Large intestine (tissue), 3 donors: ENCODE results near the gene MGA. TPM values are rescaled to one million over a fixed set of nuclear protein-coding genes. Genes with fewer than 3 reads are reported as not detected.

Source experiments
- DNase-seq, 2 donors: peaks; one replicate each; pipeline versions ENCODE4 v3.0.0 to v3.0.0-alpha.2; 2013
- H3K27ac ChIP-seq: one replicate; pipeline ENCODE4 v1.5.1; 2013; ENCODE audit warnings: low read length
- H3K27me3 ChIP-seq: 2 replicates; pipeline ENCODE4 v1.6.1; 2013; ENCODE audit warnings: low read length; ENCODE audit not compliant: control insufficient read depth, insufficient read depth
- H3K36me3 ChIP-seq: 2 replicates; pipeline ENCODE4 v1.6.1; 2013; ENCODE audit warnings: low read length; ENCODE audit not compliant: control insufficient read depth, insufficient read depth
- H3K4me1 ChIP-seq: one replicate; pipeline ENCODE4 v1.6.1; 2013; ENCODE audit warnings: low read length; ENCODE audit not compliant: control insufficient read depth, insufficient read depth
- H3K4me3 ChIP-seq: one replicate; pipeline ENCODE4 v1.5.1; 2013; ENCODE audit warnings: low read length
- H3K9me3 ChIP-seq: one replicate; pipeline ENCODE4 v1.6.1; 2013; ENCODE audit warnings: mild to moderate bottlenecking, low read depth, low read length, moderate library complexity; ENCODE audit not compliant: control insufficient read depth
- WGBS: methylation state at CpG from one replicate; pipeline ENCODE4 v1.1.5; 2013; ENCODE audit warnings: low lambda C conversion rate; ENCODE audit not compliant: insufficient coverage; 5-methylcytosine and 5-hydroxymethylcytosine counted together
- polyA plus RNA-seq: library from polyadenylated mRNA; unstranded; fragments of 120-200 nt; gene quantifications from one replicate; pipeline ENCODE4 v1.2.1, GENCODE V29; 2013

The MGA gene
- polyA plus RNA-seq, 1 donor = 18.9 TPM

- H3K27ac ChIP-seq = peak overlapping the region; percentile 91
- WGBS = no CpG with 5 or more reads among the region's 4 CpGs
Measured at GRCh38 chr15:41791547-41791937, 131.3 kb downstream of the MGA start.

GRCh38 chr15:41792000-41792637 is 131.9 kb downstream of the MGA start:
- peak overlapping the region; percentile 91 for H3K27ac ChIP-seq
- peaks cover 65% of the 10 kb centered on the region for H3K4me1 ChIP-seq
- H3K27me3 ChIP-seq = no peaks in the 10 kb centered on the region

More at GRCh38 chr15:41791547-41791937, 131.3 kb downstream of the MGA start:
- Histone ChIP-seq H3K9me3 (no peaks in the 10 kb centered on the region), H3K36me3 (peaks cover 3% of the 10 kb centered on the region), H3K4me3 (no peak overlapping the region), H3K4me1 (peaks cover 61% of the 10 kb centered on the region), H3K27me3 (no peaks in the 10 kb centered on the region)
- no peak for DNase-seq

DNA sequence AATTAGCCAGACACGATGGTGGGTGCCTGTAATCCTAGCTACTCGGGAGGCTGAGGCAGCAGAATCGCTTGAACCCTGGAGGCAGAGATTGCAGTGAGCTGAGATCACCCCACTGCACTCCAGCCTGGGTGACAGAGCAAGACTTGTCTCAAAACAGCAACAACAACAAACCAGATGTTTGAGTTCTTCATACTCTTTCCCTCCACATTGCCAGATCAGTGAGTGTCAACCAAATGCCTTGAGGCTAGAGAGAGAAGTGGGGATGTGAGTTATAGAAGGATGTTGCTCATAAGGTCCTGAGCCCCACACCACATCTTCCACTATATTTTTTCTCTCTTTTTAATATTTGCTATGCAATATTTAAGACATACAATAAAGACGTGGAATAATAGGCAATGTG is 133.9 kb downstream of the MGA start:
- H3K4me3 ChIP-seq = no peak overlapping the region
- 100% methylated on average over 1 of the region's 4 CpGs for WGBS
- H3K27ac ChIP-seq = no peak overlapping the region
- H3K27me3 ChIP-seq = no peaks in the 10 kb centered on the region
- H3K4me1 ChIP-seq = peaks cover 53% of the 10 kb centered on the region
- no peak for DNase-seq
- no peaks in the 10 kb centered on the region for H3K9me3 ChIP-seq
- peaks cover 7% of the 10 kb centered on the region for H3K36me3 ChIP-seq

More at GRCh38 chr15:41792000-41792637, 131.9 kb downstream of the MGA start:
- Histone ChIP-seq H3K9me3 (no peaks in the 10 kb centered on the region), H3K36me3 (peaks cover 3% of the 10 kb centered on the region), H3K4me3 (no peak overlapping the region)
- WGBS = no CpG with 5 or more reads among the region's 5 CpGs
- DNase-seq = no peak

GRCh38 chr15:41795996-41796856 is 136.0 kb downstream of the MGA start:
- WGBS = 70% methylated on average over 2 of the region's 10 CpGs
- Histone ChIP-seq H3K4me3 (no peak overlapping the region), H3K27ac (peak overlapping the region; percentile 77), H3K27me3 (no peaks in the 10 kb centered on the region), H3K9me3 (no peaks in the 10 kb centered on the region), H3K4me1 (peaks cover 37% of the 10 kb centered on the region), H3K36me3 (peaks cover 22% of the 10 kb centered on the region)
- peak in 1 of 2 donors; percentile 72 for DNase-seq

DNA sequence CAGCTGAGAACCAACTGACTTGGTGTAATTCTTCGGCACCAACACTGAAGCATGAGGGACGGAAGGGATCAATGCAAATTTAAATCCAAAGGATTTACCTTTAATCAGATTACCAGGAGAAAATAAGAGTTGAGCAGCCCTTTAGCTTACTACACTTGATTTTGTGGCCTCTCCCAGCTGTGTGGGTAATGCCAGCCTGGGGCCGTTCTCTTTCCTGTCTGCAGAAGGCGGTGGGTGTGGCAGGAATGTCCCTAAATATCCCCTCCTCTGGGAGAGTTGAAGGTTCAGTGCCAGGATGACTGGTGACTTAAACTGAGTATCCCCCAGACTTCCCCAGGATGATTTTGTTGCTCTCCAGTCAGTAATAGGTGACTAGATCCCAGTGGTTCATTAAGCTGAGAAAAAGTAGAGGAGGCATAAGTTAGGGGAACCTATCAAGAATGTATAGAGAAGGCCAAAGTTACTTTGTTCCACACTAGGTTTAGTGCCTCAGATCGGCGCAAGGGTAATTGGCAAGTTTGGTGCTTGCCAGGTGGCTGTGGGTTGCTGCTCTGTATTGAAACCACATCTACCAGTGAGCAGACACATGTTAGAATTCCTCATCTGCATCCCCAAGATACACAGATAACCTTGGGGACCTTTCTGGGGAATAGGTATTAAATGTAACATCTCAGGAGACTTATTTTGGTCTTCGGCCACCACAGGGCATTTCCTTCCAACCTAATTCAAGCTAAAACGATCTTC is 137.2 kb downstream of the MGA start:
- no peak overlapping the region for H3K4me3 ChIP-seq
- no peak overlapping the region for H3K27ac ChIP-seq
- no CpG with 5 or more reads among the region's 8 CpGs for WGBS
- peaks cover 22% of the 10 kb centered on the region for H3K36me3 ChIP-seq
- no peak for DNase-seq
- peaks cover 25% of the 10 kb centered on the region for H3K4me1 ChIP-seq
- H3K9me3 ChIP-seq = no peaks in the 10 kb centered on the region
- no peaks in the 10 kb centered on the region for H3K27me3 ChIP-seq

- peaks cover 20% of the 10 kb centered on the region for H3K36me3 ChIP-seq
- H3K27ac ChIP-seq = no peak overlapping the region
- no peaks in the 10 kb centered on the region for H3K27me3 ChIP-seq
- no peak overlapping the region for H3K4me3 ChIP-seq
- peaks cover 24% of the 10 kb centered on the region for H3K4me1 ChIP-seq
- no peaks in the 10 kb centered on the region for H3K9me3 ChIP-seq
- no peak for DNase-seq
- no CpG with 5 or more reads among the region's 9 CpGs for WGBS
Measured at GRCh38 chr15:41798607-41799487, 138.6 kb downstream of the MGA start.

- Histone ChIP-seq H3K4me1 (peaks cover 24% of the 10 kb centered on the region), H3K4me3 (no peak overlapping the region), H3K9me3 (no peaks in the 10 kb centered on the region), H3K27ac (no peak overlapping the region), H3K36me3 (peaks cover 22% of the 10 kb centered on the region), H3K27me3 (no peaks in the 10 kb centered on the region)
- no CpG with 5 or more reads among the region's 5 CpGs for WGBS
- no peak for DNase-seq
Measured at GRCh38 chr15:41799488-41799805, 139.2 kb downstream of the MGA start.

- no peak for DNase-seq
- WGBS = 90% methylated on average over 2 of the region's 3 CpGs
Measured at GRCh38 chr15:41801185-41801584, 141.0 kb downstream of the MGA start.

DNA sequence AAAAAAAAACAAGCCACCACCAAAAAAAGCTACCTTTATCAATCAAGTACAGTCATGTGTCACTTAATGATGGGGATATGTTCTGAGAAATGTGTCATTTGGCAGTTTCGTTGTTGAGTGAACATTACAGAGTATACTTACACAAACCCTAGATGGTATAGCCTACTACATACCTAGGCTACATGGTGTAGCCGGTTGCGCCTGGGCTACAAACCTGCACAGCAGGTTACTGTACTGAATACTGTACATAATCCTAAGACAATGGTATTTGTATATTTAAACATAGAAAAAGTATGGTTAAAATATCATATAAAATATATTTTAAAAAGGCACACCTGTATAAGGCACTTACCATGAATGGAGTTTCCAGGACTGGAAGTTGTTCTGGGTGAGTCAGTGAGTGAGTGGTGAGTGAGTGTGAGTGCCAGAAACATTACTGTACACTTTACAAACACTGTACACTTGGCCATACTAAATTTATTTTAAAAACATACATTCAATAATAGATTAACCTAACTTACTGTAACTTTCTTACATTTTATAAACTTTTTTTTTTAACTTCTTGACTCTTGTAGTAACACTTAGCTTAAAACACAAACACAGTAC is 141.7 kb downstream of the MGA start:
- WGBS = no CpG with 5 or more reads among the region's 3 CpGs
- H3K36me3 ChIP-seq = peaks cover 31% of the 10 kb centered on the region
- no peak overlapping the region for H3K4me3 ChIP-seq
- no peak for DNase-seq
- H3K27ac ChIP-seq = no peak overlapping the region
- H3K4me1 ChIP-seq = peaks cover 9% of the 10 kb centered on the region
- no peaks in the 10 kb centered on the region for H3K27me3 ChIP-seq
- no peaks in the 10 kb centered on the region for H3K9me3 ChIP-seq

More at GRCh38 chr15:41801185-41801584, 141.0 kb downstream of the MGA start:
- H3K4me1 ChIP-seq = peaks cover 15% of the 10 kb centered on the region
- no peak overlapping the region for H3K4me3 ChIP-seq
- no peaks in the 10 kb centered on the region for H3K9me3 ChIP-seq
- H3K36me3 ChIP-seq = peaks cover 31% of the 10 kb centered on the region
- H3K27me3 ChIP-seq = no peaks in the 10 kb centered on the region
- no peak overlapping the region for H3K27ac ChIP-seq
